ENCODE measurements around the gene GKN2.
"Not testable (repeated sequence)": the region's sequence is repeated elsewhere in the genome, so short reads cannot be mapped to it uniquely, and the experiment has no call there.

GKN2 gene

DNA sequence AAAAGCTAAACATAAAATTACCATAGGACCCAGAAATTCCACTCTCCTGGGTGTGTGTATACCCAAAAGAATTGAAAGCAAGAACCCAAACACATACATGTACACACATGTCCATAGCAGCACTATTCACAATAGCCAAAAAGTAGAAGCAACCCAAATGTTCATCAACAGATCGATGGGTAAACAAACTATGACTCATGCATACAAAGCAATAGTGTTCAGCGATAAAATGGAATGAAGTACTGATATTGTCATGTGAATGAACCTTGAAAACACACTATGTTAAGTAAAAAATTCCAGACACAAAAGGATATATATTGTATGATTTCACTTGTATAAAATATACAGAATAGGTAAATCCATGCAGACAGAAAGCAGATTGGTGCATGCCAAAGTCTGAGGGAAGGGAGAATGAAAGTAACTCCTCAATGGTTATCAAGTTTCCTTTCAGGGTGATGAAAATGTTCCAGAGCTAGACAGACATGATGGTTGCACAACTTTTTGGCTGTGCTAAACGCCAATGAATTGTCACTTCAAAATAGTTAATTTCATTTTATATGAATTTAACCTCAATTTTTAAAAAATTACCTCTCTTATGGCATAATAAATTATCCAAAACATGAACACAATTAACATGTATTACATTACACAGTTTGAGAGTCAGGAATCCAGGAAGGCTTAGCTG lies 35.5 kb downstream of the GKN2 start:
- no peak for DNase-seq

DNA sequence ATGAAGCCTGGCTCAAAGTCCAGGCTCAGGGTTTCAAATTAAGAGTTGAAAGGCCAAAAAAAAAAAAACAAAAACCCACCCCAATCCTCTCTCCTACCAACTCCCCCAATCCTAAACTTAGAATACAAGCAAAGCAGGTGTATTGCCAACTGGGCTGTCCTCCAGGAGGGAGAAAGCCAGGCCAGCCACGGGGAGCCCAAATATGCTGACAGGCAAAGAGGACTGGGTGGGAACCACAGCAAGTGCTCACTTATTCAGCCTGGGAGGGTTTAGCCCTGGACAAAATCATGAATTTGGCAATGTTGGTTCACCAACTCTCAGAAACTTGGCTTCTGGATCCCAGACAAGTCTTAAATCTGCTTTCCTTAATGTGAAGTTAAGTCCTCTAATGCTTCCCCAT lies 36.5 kb downstream of the GKN2 start:
- no peak for DNase-seq

DNA sequence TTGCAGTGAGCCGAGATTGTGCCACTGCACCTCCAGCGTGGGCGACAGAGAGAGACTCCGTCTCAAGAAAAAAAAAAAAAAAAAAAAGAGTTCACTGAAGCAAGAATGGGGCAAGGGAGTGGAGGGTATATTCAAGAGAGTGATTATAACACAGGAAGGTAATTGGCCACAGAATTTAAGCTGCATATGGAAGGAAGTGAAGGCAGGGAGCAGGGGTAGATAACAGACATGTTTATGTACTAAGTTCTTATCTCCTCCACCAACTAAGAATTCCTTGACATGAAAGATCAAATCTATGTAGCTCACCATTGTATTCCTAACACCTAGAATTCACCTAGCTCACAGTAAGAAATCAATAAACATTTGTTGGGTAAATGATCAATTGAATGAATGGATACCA lies 37.3 kb downstream of the GKN2 start:
- DNase-seq = peak; percentile 11

DNA sequence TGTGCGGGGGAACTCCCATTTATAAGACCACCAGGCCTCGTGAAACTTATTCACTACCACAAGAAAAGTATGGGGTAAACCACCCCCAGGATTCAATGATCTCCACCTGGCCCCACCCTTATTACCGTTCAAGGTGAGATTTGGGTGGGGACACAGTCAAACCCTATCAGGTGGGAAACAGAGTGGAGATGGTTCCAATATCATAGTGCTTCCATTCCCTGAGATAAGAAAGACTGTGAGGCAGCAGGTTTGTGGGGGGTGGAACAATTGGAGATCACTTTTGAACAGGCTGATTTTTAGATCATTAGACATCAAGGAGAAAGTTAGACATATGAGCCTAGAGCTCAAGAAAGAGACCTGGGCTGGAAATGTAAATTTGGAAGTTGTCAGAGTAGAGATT lies 39.3 kb downstream of the GKN2 start:
- DNase-seq = no peak

DNA sequence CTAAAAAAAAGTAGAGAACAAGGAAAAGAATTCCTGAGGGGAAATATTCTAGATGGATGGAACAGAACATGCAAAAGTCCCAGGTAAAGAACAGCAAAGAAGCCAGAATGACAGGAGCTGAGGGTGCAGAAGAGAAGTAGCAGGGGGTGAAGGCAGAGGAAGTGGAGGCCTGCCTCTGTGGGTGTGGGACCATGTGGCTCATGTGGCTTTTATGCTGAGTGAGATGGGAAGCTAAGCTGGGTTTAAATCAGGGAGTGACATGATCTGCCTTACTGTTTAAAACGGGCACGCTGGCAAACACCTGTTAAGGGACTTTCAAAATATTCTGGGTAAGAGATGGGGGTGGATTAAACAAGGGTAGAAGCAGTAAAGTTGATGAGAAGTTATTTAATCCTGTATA lies 40.0 kb downstream of the GKN2 start:
- peak; percentile 56 for DNase-seq

DNA sequence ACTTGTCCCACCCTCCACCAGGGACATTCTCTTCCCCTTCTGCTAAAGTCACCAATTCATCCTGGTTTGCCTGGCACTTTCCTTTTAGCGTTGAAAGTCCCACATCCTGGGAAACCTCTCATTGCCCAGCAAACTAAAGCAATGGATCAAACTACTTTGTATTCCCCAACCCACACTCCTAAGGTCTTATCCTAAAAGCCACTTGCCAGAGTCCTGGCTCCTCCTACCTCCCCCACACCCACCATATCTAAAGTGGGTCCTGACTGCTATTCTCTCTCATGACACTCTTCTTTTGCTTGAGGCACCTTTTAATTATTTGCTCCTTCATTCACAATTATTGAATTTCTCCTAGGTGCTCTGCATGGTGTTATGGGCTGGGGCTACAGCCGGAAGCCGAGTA lies 40.6 kb downstream of the GKN2 start:
- DNase-seq = no peak

DNA sequence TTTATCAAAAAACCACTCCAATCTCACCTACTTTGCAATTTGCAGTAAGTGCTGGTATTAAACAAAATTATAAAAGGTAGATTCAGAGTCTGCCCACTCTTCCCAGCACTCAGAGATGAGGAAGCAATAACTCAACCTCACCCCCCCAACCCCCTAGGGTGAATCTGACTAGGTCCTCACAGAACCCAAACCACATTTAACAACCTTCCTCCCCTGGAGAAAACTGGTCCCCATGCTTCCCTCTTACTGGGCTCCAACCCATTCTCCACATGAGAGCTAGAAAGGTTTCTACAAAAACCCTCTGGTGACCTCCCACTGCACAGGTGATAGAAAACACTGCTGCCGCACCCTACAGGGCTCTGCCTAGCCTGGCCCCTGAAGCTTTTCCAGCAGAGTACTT lies 41.0 kb downstream of the GKN2 start:
- DNase-seq = no peak

DNA sequence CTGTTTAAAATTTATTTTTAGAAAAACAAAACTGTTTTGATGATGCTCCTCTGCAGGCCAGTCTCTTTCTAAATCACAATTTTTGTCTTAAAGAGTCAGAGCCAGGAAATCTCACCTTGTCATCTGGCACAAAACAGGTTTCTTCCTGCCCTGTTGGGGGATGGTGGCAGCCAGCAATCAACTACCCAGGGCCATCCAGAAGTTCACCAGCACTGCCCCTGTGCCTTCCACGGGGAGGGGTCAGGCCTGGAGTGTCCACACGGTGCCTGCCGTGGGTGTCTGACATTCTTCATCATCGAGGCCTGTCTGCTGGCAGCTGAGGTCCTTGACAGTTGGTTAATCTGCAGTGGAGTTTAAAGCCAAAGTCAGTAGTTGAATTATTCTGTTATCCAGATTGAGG lies 41.4 kb downstream of the GKN2 start:
- DNase-seq = no peak

DNA sequence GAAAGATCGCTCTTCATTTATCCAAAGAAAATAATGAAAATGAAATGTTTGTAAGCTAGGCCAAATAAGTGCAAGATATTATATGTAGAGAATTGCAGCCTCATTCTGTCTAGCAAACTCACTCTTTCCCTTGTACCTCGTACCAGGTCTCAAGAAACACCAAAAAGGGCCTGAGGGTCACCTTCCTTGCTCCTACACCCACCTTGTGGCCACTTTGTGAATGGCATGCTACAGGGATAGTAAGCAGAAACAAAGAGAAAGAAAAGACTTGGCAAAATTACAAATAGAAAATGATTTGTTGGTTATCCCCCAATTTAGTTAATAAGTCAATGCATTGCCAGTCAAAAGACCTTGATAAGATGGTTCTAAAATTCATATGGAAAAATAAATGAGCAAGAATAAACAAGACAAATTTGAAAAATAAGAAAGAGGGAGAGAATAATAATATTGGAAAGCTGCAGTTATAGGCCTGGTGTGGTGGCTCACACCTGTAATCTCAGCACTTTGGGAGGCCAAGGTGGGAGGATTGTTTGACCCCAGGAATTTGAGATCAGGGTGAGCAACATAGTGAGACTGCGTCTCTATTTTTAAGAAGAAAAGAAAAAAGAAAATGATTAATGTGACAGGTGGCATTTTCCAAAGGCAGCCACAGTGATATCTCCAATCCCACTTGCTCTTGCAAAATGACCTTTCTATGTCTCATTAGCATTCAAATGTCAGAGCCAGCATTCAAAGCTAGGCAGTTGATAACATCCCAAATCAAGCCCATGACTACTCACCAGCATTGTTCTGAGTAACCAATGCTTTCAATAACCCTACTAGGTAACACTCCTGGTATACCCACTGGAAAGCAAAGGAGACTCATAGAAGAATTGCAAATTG lies 42.7 kb downstream of the GKN2 start:
- DNase-seq = peak; percentile 67

DNA sequence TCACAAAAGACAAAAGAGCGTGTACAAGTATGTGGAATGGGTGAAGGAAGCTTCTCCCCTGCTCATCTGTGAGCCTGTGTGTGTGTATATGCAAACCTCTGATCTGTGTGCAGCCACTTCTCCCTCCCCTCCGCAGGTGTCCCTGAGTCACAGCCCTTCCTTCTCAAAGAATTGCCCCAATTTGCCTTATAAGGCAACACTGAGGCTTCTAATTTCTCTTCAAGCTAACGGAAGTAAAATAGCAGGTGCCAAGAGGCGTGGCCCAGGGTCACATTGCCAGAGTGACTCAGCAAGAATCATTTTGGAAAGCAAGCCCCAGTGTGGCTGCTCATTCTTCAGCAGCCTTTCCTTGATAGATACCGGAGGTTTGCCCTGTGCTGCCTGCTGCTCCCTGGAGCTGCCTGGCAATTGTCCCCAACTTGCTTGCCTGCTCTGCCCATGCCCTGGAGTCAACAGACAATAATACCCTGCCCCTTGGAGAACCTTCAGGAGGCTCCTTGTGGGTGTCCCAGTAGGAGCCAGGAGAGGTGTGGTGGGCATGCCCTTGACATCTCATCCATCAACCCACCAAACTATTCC lies 44.2 kb downstream of the GKN2 start:
- DNase-seq = peak; percentile 81

DNA sequence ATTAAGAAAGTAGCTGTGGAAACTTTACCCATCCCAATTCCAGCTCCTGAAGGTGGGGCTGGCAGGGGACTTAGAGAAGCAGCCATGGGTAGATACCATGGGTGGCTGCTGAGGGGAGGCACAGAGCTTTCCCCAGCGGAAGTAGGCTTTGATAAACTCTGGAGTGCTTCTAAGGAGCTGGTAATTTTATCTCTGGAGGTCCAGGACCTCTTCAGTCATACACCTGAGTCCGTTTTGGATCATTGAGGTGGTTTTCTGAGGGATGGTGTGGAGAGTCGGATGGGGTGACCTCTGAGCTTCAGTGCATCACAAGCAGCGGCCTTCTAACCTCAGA lies 44.8 kb downstream of the GKN2 start:
- no peak for DNase-seq

DNA sequence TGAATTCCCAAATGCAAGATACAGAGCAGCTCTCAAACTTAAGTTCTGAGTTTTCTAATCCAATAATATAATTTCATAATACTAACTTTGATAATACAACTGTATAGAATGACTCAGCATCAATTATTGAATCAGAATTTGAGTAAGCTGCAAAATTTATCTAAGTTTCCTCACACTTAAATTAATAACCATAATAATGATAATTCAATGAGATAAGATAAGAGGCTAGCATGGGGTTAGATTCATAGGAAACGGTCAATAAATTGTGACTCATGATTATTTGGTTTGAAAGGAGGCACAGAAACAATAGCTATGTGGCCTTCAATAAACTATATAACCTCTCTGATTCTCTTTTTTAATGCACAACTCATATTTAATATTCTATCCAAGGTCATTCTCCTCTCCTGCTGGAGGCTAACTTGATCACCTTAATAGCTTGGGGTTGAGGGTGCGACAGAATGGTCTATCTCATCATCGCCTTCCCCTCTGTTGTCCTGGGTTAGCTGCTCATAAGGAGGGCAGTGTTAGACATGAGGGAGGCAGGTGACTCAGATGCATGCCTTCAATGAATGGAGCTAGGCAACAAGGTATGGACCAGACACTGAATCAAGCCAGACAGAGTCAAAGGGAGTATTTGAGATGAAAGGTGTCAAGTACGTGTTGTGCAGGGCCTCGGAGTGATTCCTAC lies 45.3 kb downstream of the GKN2 start:
- DNase-seq = no peak

DNA sequence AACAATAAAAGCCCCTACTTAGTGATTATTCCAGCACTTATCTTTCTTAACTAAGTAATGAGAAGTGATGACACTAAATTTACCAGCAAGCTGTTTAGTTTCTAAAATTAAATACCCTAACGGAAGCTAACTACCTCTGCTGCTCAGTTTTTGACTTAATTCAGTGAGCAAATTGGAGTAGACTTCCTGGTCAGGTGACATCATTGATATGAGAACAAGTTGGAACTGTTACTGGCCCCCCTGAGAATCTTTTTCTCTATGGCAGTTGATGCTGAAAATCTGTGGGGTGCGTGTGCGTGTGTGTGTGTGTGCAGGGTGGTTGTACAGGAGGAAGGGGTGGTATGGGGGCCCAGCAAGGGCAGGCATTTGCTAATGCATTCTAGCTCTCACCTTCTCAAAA lies 46.0 kb downstream of the GKN2 start:
- DNase-seq = no peak

DNA sequence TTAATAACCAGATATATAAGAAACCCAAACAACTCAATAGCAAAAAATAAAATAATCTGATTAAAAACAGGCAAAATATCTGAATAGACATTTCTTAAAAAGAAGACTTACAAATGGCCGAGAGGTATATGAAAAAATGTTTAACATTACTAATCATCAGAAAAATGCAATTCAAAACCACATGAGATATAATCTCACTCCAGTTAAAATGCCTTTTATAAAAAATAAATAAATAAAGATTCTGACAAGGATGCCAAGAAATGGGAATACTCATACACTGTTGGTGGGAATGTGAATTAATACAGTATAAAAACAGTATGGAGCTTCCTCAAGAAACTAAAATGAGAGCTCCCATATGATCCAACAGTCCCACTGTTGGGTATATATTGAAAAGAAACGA lies 47.6 kb downstream of the GKN2 start:
- DNase-seq = no peak

DNA sequence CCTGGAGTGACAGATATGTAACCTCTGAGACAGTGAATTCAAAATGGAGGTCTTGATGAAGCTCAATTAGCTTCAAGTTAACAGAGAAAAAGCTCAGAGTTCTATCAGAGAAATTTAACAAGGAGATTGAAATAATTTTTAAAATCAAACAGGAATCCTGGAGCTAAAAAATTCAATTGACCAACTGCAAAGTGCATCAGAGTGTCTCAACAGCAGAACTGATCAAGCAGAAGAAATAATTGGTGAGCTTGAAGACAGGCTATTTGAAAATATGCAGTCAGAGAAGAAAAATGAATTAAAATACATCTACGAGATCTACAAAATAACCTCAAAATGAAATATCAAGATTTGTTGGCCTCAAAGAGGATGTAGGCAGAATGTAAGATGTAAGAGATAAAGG lies 51.1 kb downstream of the GKN2 start:
- DNase-seq = no peak

DNA sequence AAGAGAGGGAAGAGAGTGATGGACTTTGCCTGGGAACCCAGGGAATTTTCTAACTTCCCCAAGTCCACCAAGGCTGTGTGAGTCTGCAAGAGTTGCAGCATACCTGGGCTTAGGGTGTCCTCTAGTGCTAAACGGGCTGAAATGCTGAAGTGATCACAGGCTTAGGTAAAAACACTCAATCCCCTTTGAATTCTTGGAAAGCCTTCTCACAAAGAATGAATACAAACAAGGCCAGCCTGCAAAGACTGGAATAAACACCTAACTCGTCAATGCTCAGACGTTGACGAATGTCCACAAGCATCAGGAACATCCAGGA lies 51.5 kb downstream of the GKN2 start:
- peak; percentile 41 for DNase-seq

DNA sequence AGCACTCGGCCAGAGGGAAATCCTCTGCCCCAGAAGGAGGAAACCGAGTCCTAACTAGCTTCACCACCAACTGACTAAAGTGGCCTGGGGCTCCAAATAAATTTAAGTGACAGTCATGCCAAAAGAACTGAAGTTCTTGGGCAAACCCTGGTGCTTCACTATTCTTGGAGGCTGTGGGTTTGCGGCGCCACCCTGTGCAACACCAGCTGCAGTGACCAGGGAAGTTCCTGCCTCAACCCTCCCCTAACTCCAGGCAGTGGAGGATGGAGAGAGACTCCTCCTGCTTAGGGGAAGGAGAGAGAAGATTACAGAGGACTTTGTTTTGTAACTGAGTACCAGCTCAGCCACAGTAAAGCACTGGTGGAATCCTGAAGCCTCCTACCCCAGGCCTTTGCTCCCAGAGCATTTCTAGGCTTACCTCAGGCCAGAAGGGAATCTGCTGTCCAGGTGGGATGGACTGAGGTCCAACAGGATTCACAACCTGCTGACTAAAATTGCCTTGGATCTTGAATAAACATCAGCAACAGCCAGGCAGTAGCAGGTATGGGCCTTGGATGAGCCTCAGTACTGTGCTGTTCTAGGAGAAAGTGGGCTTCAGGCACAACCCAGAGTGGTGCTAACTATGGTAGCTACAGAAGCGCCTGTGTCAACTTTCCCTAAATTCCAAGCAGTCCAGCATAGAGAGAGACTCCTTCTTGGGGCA lies 52.0 kb downstream of the GKN2 start:
- DNase-seq = peak; percentile 52

DNA sequence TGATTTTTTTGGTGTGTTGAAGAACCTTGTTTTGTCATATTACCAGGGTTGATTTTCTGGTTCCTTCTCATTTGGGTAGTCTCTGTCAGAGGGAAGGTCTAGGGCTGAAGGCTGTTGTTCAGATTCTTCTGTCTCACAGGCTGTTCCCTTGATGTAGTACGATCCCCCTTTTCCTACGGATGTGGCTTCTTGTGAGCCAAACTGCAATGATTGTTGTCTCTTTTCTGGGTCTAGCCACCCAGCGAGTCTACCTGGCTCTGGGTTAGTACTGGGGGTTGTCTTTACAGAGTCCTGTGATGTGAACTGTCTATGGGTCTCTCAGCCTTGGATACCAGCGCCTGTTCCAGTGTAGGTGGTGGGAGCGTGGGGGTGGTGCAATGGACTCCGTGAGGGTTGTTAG lies 56.7 kb downstream of the GKN2 start:
- DNase-seq = not testable (repeated sequence)

Data from GDM1 (cell line).